Breast epithelium (tissue), 3 donors: Measurements from ENCODE around the gene DIS3L2.

Experiments
- CTCF ChIP-seq, 3 donors: fragments of 450-650 bp; IDR thresholded peaks; one replicate each; pipeline ENCODE4 v1.5.1; 2016 to 2017; ENCODE audit warnings: antibody characterized with exemption in 3 of 3, mild to moderate bottlenecking in 3 of 3, moderate library complexity in 3 of 3
- POLR2A ChIP-seq: fragments of 450-650 bp; IDR thresholded peaks from one replicate; pipeline ENCODE4 v1.6.1; 2016; ENCODE audit warnings: antibody characterized with exemption, mild to moderate bottlenecking, moderate library complexity
- POLR2AphosphoS5 ChIP-seq, 3 donors: sonication (generic); formaldehyde crosslinking; IDR thresholded peaks; one replicate each; pipeline ENCODE4 v1.6.1; 2017; ENCODE audit warnings: antibody characterized with exemption in 3 of 3

GRCh38 chr2:232329716-232330067 lies 368.2 kb downstream of the DIS3L2 start:
- TF ChIP-seq CTCF (IDR thresholded peaks at IDR 0.05), result no peak
- no peak for TF ChIP-seq POLR2A
- no peak for TF ChIP-seq POLR2AphosphoS5 (IDR thresholded peaks at IDR 0.05)
